Right renal cortex interstitium (tissue), 3 donors: ENCODE data around the gene ZFYVE28. TPM values are rescaled to one million over a fixed set of nuclear protein-coding genes. Genes with fewer than 3 reads are reported as not detected.

Source experiments
- DNase-seq, 3 donors: peaks; one replicate each; pipeline ENCODE4 v3.0.0-alpha.2; 2013; ENCODE audit warnings: low read depth in 3 of 3, low spot score in 2 of 3
- polyA plus RNA-seq, 3 donors: library from polyadenylated mRNA; unstranded; fragments of 120-200 nt; gene quantifications; one replicate each; pipeline ENCODE4 v1.2.1, GENCODE V29; 2013; ENCODE audit not compliant: insufficient read length in 3 of 3

ZFYVE28 gene
- polyA plus RNA-seq, 3 donors, result 1.7 to 1.8 (median 1.8) TPM

DNA sequence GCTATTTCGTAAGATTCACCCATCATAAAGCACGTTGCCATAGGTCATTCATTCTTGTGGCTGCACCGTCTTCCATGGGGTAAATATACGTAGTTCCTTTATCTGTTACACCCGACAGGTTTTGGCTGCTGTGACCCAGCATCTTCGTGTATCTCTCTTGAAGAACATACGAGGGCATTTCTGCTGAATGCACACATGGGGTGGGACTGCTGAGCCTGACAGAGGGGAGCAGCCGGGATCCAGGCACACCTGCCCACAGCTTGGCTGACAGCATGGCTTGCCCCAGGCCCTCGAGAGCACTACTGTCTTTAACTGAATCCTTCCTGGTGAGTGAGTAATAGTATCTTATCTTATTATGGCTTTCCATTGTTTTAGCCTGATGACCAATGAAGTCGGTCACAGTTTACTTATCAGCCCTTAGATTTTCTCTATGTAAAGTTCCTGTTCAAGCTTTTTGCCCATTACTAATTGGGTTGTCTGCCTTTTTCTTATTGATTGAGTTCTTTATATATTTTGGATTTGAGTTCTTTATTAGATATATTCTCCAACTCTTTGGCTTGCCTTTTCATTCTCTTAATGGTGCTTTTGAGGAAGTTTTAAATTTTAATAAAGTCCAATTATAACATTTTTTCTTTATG lies 111.6 kb downstream of the ZFYVE28 start:
- DNase-seq, result no peak

DNA sequence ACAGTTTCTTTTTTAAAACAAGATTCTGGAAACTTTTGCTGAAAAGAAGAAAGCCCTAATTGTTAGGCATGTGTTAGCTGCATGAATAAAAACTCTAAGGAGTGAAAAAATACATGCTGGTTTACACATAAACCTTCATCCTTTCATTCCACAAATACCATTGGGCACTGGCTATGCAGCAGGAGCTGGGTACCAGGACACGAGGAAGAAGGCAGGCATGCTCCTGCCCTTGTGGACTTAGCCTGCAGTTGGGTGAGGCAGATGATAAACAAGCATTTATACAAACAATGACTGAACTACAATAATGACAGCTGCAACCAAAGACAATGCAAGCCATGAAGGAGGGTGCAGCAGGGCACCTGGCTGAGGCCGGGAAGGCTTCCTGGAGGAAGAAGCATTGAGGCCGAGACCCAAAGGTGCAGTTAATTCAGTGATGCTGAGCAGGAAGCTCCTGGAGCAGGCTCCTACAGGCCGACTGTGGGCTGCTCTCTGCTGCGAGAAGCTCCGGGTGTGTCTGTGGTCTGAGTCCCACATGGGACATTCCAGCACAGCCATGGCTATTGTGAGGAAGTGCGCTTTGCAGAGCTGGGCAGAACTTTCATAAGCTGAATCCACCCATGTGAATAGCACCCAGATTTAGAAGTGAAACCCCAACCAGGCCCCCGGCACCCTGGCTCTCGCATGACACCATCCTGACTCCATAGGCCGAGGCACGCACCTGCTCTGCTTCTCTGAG lies 112.5 kb downstream of the ZFYVE28 start:
- no peak for DNase-seq

DNA sequence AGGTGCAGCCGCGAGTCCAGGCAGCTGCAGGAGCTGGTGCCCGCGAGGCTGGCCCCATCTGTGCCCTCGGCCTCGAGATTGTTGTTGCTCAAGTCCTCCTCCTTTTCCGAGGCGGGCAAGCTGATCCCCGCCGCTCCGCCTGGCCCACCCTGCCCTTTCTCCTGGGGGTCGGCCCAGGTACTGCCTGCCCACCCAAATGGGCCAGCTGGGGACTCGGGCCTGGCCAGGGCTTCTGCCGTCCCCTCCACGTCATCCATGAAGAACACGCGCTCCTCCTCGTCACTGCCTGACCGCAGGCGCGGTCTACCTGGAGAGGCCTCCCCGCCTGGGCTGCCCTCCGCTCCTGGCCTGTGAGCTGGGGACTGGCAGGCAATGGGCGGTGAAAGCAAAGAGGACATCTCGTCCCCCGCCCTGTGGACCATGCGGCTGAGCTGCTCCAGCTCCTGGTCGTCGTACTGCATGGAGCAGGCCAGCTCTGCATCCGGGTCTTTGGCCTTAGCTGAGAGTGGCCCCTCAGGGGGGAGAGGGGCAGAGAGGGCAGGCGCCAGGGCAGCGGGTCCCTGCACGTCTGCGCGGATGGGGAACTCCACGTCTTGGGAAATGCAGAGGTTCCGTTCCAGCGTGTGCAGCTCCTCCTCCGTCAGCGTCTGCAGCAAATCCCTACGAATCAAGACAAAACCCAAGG lies 113.4 kb downstream of the ZFYVE28 start:
- DNase-seq, result no peak

DNA sequence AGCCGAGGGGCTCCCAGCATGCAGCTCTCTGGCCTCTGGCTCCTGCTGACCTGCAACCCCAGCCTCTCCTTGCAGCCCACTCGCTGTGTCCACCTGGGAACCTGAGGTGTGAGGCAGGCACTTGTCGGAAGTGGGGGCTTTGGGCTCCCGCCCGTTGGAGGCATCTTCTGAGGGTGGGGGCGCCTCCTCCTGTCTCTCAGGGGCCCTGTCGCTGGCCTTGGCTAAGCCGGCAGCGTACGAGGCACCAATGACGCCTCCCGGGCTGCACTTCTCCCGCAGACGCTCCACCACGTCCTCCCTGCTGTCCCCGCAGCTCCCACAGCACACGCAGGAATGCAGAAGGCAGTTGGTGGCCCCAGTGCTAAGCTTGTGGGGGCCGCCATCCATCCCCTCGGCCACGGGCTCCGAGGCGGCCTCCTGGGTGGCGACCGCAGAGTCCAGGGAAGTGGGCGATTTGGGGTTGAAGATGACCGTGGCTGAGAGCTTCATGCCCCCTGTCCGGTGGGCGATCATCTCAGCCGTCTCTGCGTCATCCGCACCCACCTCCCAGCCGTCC lies 114.0 kb downstream of the ZFYVE28 start:
- no peak for DNase-seq

DNA sequence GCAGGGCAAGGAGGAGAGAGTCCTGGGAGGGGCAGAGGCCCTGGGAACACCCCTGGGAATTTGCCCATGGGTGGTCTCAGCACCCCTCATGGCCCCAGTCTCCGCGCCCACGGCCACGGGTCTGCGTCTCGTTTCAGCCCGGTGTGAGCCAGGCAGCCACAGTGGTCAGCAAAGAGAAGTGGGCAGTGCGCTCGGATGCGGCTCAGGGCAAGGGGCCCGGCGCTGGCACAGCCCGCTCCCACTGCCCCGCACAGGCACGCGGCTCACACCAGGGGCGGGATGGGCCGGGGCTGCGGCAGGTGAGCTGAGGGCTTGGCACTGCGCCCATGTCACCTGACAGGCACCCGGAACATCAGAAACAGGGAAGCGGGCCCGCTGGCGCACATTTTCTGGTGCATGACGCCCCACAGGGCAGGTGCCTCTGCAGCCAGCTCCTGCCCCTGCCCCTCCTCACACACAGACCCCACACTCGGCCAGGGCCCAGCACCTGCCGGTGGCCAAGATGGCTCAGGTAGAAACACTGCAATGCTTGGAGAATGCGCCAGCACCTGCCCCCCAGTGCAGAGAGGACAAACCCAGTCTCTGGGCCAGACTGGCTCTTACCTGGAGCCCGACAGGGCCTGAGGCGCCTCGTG lies 114.6 kb downstream of the ZFYVE28 start:
- DNase-seq, result no peak

DNA sequence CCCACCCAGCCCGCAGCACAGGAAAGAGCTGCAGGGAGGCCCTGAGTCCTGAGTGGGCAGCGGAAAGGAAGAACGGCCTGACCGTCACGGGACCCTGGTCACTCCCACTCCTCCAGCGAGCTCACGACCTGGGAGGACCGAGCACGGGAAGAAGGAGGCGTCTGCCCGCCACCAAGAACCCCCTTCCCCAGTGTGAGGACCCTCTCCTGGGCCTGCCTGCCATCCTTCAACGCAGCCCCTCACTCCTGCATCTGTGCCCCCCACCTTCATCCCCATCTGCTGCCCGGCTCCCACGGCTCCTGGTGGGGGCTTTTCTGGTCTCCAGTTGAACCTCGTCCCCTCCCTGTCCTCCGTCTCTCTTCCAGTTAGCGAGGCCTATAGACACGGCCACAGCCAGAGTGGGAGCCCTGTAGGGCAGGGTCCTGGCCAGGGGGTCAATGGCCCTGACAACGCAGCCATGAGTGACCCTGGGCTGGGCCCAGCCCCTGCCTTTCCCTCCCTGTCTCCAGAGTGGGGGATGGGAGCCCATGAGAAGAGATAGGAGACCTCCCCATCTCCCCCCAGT lies 115.2 kb downstream of the ZFYVE28 start:
- DNase-seq, result no peak

DNA sequence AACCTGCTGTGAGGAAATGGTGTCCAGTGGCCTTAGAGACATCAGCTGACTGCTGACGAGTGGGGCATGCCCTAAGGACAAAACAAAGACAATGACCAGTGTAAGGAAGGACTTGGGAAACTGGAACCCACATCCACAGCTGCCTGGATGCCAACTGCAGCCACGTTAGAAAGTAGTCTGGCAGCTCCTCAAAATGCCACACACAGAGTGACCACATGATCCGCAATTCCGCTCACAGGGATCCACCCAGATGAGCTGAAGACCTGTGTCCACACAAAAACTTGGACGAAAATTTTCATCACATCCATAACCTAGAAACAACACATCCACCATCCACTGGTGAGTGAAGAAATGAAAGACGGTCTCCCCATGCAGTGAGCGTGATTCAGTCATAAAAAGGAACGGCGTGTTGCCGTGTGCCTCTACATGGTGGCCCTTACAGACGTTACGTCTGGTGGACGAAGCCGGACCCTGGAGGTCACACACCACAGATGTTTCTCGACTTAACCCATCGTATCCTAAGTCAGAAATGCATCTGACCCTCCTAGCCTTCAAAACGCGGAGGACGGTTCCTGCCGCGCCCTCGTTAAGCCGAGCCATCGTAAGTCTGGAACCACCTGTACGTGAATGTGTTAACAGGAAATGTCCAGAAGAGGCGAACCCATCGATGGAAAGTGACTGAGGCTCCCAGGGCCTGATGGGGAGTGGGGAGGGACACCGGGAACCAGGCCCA lies 115.9 kb downstream of the ZFYVE28 start:
- DNase-seq, result no peak

- no peak for DNase-seq
Observed at GRCh38 chr4:2301806-2302205, 116.6 kb downstream of the ZFYVE28 start.

DNA sequence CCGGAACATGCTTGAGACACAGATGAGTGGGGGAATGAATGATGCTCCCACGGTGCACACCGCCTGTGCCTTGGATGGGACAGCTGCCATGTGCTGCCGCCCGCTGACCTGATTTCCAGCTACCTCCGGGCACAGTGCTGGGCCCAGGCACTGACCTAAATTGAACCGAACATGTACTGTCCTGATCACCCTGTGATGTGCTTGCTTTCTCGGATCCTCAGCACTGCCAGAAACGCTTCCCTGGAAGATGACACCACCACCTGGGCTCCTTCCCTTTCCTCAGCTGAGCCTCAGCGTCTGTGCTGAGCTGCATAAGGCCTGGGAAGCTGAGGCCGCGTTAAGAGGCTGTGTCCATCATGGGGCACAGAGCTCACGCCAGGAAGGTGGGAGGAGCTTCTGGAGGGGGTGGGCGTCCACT lies 117.2 kb downstream of the ZFYVE28 start:
- no peak for DNase-seq

DNA sequence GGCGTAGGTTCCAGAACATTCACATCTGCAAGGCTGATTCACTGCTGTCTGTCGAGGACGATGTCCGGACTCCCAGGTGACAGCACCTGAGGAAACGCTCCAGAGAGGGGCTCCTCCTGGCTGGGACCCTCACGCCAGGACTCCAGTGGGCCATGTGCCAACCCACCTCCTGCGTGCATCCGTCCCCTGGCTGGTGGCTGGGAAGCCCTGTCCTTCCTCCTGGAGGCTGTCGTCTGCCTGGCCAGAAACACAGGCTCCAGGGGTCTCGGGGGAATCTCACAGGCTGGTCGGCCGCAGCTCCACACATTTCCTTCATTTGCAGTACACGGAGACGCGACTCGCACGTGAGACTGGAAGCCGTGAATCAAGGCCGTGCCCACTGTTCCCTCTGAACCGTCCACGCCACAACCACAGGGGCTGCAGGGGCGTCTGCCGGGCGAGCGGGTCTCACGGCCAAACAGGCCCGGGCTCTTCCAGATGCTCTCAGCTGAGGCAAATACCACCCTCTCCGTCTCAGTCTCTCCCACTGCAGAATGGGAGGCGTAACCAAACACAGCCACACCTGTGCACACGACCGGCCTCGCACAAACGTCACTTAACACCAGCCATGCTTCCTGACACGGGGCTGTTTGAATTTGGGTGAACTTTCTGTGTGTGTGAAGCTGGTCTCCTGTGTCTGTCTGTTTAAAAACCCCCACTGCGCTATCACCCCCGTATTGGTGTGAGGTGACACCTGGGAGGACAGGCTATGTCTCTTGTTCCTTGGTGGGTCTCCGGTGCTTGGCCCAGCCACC lies 117.8 kb downstream of the ZFYVE28 start:
- DNase-seq, result no peak

- DNase-seq, result no peak
Observed at GRCh38 chr4:2299794-2300193, 118.7 kb downstream of the ZFYVE28 start.

- DNase-seq, result no peak
Observed at GRCh38 chr4:2298532-2298991, 119.9 kb downstream of the ZFYVE28 start.

DNA sequence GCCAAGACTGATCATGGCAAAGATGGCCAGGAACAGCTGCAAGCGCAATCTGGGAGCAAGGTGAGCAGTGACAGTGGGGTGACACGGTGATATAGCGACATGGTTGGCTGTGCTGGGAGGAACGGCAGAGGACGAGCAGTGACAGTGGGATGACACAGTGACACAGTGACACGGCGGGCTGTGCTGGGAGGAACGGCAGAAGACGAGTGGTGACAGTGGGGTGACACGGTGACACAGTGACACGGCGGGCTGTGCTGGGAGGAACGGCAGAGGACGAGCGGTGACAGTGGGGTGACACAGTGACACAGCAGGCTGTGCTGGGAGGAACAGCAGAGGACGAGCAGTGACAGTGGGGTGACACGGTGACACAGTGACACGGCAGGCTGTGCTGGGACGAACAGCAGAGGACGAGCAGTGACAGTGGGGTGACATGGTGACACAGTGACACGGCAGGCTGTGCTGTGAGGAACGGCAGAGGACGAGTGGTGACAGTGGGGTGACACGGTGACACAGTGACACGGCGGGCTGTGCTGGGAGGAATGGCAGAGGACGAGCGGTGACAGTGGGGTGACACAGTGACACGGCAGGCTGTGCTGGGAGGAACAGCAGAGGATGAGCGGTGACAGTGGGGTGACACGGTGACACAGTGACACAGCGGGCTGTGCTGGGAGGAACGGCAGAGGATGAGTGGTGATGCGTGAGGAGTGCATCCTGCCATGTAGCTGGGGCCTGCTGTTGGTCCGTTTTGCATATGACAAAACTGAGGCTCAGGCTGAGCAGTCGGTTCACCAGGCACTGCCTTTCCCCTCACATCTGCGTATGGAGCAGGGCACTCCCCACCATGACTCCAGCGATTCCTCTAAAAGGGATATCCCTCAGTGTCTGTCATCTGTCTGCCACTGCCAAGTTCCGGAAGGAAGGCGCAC lies 120.6 kb downstream of the ZFYVE28 start:
- DNase-seq, result no peak

DNA sequence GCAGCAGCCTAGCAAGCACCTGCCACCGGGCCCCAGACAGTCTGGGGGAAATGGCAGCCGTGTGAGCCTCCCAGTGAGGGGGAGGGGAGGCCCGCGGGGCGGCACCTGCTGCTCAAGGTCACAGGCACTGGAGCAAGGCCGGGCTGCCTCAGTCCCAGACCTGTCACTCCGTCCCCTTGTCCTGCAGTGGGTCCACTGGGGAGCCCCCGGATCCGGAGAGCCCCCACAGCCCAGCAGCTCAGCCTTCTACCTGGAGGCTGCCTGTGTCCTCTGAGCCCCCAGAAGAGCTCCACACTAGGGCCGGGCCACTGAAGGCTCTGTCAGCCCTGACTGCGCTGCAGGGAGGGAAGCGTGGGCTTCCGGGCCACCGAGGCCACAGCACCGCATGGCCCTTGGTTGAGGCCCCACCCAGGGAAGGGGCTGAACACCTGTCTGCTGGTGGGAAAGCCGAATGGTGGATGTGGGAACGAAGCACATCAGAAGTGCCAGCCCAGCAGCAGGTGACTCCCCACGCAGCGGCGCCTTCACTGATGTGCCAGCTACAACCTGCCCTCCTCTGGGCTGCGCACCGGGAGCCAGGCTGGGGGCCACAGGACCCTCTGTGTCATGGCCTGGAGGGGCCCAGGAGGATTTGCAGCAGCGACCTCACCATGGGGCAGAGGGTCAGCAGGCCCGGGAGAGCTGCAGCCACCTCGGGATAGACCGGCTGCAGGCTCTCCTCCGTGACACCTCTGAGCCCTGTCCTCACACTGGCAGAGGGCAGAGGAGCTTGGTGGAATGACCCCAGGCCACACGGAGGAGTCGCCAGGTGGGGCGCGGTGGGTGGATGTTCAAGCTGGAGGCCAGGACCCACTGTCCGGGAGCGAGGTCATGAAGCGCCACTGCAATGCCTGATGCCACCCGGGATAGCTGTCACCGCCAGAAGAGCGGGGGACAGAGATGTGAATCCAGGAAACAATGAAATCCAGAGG lies 121.5 kb downstream of the ZFYVE28 start:
- DNase-seq, result no peak

GRCh38 chr4:2295900-2296442 lies 122.5 kb downstream of the ZFYVE28 start:
- DNase-seq, result no peak

DNA sequence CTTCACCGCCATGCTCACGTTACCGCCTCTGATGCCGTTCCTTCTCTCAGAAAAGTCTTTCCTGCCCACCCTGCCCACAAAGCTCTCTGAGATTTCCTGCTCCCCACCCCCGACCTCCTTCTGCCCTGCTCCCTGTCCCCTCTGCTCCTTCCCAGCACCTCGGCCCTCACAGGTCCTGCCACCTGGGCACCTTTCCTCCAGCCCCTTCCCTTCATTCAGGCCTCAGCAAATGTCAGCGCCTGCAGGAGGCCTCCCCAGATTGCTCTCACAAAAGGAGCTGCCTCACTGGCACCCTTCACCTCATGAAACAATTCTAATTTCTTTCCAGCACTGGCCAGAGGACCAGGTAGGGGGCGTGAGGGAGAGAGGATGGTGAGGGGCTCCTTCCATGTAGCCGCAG lies 122.9 kb downstream of the ZFYVE28 start:
- DNase-seq, result no peak

GRCh38 chr4:2292646-2293108 lies 125.8 kb downstream of the ZFYVE28 start:
- no peak for DNase-seq
